ENCODE measurements around the gene SPATA17.

The SPATA17 gene

GRCh38 chr1:217857061-217857460, 225.9 kb downstream of the SPATA17 start:
- DNase-seq: no peak

DNA sequence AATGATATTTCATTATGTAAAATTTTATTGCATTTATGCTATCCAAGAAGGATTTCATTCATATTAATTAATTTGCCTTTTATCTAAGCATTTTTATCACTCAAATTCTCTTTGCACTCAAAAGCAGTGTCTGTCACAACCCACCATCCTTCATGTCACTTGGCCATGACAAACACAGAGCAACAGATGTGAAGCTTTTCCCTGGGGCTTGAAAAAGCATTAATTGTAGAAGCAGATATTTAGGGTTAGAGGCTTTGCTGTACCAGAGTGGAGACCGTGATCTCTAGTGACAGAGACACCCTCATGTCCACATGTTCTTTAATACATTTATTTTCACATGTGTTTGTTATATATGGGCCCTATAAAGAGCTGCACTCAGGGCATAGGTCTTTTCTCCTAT, 230.5 kb downstream of the SPATA17 start:
- no peak for DNase-seq

GRCh38 chr1:217867446-217867995, 236.4 kb downstream of the SPATA17 start:
- no peak for DNase-seq

GRCh38 chr1:217871955-217872354, 240.8 kb downstream of the SPATA17 start:
- no peak for DNase-seq

GRCh38 chr1:217875229-217875628, 244.1 kb downstream of the SPATA17 start:
- no peak for DNase-seq

- no peak for DNase-seq
These were observed 245.3 kb downstream of the SPATA17 start for GRCh38 chr1:217876401-217876800.

DNA sequence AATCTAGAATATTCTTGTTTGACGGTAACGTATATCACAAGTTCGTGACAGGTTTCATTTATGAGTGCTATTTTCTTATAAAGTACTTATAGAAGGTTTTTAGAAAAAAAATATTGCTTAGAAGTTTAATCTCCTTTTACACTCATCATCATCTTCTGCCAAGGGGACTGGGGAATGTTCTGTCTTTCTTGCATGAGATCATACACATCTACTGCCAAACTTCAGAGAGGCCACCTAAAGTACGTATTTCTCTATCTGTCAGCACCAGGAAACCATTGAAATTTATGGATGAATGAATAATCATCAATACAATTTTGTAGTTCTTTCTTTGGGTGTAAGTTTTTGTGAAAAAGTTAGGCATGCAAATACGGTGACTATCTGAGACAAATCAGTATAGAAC, 245.8 kb downstream of the SPATA17 start:
- no peak for DNase-seq

DNA sequence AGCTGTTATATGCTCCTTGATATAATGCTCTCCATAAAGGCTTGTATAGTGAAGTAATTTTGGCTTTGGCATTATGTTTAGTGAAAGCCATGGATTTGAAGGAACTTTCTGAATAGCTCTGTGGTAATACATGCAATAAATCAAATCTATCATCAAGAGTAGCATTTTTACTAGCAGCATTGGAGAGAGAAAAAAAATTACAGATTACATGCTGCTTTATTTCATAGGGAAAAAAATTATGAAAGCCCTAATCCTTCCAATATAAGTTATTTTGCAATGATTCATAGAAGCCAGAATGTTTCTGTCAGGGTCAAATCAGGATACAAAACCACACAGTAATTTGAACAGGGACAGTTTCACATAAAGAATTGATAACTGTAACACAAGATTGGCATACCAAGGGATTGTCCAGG, 250.0 kb downstream of the SPATA17 start:
- no peak for DNase-seq

DNA sequence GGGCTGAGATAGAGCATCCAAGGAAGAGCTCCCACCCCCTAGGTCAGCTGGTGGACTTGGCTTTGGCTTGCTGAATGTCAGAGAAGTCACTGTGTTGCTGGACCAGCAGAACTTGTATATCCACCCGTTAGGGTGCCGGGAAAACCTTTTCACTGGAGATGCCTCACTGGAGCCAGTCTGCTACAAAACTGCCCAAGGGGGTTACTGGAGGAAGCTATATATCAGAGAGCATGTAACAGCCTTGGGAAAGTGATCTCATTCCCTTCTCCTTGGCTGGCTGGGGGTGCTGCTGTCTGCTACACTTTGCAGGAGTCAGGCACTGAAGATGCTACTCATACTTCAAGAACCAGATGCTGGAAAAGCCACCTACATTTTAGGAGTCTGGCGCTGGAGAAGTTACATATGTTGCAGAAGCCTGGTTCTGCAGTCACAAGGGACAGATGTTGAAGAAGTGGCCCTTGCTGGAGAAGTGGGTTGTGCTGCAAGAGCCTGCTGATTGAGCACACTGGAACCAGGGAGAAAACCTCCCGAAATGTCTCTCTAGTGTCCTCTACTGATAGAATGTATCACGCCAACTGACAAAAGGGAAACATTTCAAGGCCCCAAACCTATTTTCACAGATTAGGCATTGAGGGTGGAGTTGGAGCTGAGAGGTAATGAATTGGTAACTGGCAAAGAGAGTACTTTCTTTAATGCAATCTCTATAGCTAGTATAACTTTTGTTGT, 250.6 kb downstream of the SPATA17 start:
- no peak for DNase-seq

DNA sequence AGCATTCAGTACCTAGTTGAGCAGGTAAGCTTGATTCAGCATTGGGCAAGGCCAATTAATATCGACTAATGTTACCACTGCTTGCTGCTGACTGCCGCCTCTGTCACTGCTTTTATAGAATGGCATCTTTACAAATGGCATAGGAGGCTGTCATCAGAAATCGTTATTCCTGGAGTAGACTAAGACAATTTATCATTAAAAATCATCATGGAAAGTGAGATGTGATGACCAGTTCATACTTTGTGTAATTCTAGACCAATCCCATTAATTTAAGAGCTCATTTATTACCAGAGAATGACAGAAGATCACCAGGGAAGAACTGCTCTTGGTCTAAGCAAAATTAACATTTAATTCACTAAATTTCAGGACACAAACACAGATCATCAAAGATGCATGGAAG, 254.0 kb downstream of the SPATA17 start:
- no peak for DNase-seq

DNA sequence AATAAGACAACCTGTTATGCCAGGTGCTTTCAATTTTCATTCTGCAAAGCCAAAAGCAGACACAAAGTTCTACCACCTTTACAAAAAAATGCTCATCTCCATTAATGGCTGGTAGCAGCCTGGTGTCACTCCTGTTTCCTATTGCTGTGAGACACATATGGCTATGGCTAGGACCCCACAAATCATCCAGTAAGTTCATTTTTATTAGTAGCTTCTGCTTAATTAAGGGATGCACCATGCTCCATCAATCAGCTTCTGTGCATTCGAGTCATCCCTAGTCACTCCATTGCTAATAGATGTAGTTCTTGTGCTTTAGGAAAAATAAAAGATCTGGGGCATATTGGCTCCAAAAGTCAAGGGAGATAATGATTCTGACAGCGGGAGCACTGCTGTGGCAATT, 257.2 kb downstream of the SPATA17 start:
- DNase-seq: no peak

DNA sequence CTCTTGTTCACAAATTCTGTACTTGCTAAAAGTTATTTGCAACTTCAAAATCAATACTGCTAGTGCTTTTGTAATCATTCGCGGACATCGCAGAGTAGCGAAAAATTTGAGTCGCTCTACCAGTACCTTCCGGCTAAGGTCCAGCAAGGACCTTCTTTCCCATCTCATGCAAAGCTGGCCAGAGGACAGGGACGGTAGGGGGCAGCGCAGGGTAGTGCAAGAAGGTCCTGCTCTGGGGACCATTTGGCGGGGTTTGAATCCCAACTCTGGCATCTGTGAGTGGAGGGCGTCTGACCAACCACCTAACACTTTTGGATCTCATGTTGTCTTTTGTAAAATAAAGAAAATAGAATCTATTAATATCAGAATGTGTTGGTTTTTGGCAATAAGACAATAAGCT, 258.3 kb downstream of the SPATA17 start:
- DNase-seq: no peak

DNA sequence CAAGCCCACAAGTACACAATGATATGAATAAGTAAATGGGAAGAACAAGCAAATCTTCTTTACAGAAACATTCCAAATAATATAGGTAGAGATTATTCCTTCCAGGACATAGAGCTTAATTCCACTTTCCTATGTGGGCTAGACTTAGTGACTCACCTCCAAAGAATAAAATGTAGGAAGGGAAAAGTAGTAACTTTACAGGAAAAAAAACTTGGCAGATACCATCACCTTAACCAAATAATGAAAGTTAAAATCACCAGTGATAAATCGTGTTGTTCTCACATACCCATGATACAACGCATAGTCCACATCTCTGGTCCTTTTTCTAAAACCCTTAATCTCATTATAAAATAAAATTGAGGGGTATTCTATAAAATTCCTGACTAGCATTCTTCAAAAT, 260.8 kb downstream of the SPATA17 start:
- DNase-seq: no peak

GRCh38 chr1:217892750-217893149, 261.6 kb downstream of the SPATA17 start:
- no peak for DNase-seq

DNA sequence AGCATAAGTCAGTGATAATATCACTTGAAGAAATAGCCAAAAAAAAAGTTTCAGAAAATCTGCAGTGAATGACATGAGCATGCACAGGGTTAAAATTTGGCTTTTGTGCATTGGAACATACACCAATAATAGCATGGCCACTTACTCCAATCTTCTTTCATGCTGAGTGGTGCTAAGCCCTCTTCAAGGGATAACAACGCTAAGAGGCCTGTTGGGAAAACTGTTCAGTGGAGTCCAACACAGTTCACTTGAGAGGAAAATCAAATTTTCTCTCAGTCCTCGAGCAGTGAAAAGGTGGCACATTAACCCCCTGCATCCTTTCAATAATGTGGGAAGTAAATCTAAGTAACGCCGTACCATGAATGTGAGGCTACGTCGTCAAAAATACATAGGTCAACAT, 264.7 kb downstream of the SPATA17 start:
- no peak for DNase-seq

DNA sequence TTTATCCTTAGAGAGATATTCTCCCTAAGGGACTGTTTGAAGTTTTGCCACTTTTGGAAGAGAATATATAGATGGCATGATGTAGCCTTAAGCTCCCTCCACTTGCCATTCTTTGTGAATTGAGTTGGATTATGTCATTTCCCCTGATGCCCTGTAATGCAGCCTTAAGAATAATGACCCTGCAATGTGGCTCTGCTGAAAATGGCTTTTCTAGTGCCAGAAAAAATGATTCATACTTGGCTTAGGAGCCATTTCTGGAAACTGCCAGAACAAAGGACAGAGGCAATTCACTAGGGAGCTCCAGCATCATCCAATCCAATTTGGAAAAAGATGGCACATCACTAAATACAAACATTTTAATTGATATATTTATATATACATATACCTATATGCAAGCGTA, 265.3 kb downstream of the SPATA17 start:
- no peak for DNase-seq

DNA sequence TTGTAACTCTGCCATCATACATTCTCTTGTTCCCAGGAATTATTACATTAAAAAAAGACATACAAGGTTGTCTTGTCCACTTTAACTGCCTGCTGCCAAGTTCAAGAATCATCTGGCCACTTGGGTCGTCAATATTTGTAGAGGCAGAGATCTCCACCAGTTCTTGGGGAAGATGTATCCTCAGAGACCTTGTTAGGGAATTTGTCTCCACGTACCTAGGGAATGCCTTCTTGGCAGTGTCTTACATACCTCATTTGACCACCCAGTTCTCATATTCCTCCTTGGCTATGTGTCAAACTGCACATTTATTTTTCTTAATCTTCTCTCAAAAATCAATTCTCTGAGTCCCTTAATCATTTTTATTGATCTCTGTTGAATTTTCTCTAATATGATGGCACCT, 266.0 kb downstream of the SPATA17 start:
- DNase-seq: no peak

GRCh38 chr1:217899614-217900013, 268.5 kb downstream of the SPATA17 start:
- DNase-seq: no peak

DNA sequence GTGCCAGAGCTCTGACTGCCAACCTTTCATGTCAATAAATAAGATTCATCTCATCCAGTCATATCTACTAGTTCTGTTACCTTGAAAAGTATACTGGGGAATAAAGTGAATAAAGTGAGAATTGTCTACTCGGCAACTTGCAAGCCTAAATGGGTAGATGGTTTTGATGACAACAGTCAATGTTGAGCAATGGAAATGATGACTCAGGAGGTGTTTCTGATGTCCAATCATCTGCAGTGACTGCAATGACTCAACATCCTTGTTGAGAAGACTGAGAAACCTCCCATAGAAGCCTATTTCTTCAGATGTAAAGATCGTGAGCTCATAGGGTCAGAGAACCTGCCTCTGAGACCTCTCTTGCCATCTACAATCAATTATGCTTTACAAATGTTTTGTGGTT, 276.4 kb downstream of the SPATA17 start:
- no peak for DNase-seq

DNA sequence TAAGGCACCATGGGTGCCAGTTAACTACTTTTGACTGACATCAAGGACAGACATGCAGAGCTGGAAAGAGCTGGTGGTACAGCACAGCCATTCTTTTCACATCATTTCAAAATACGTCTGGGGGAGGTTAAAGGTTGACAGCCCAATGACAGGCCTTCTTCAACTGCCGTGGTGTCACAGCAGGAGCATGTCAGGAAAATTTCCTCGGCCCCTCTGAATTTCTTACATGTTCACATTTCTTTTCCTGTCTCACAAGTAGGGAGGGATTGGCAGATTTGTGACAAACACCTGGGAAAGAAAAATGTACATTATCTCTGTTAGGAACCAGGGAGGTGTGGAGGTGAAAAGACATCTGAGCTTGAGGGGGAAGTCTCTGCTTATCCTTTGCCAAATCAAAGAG, 279.1 kb downstream of the SPATA17 start:
- no peak for DNase-seq

DNA sequence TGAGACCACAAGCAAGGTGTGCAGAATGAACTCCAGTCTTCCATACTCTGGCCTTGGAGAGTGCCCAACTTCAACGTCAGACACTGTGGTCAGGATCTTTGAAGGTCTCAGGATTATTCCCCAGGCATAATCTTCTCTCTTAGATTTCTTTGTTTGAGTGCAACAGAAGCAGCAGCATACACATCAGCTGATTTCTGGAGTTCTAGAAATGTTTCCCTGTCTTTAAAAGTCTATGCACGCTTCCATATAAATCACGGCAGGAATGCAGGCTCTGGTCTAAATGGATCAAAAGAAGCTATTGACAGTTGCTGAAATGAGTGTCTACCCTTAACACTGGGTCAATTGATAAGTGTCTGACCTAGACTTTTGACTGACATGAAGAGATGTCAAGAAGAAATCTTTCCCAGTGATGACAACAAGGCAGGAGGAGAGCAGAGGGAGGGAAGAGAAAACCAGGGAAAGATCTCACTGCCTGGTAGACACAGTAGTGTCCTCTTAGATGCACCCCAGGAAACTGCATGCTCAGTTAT, 279.7 kb downstream of the SPATA17 start:
- DNase-seq: no peak

- no peak for DNase-seq
These were observed 280.8 kb downstream of the SPATA17 start for GRCh38 chr1:217911908-217912307.

DNA sequence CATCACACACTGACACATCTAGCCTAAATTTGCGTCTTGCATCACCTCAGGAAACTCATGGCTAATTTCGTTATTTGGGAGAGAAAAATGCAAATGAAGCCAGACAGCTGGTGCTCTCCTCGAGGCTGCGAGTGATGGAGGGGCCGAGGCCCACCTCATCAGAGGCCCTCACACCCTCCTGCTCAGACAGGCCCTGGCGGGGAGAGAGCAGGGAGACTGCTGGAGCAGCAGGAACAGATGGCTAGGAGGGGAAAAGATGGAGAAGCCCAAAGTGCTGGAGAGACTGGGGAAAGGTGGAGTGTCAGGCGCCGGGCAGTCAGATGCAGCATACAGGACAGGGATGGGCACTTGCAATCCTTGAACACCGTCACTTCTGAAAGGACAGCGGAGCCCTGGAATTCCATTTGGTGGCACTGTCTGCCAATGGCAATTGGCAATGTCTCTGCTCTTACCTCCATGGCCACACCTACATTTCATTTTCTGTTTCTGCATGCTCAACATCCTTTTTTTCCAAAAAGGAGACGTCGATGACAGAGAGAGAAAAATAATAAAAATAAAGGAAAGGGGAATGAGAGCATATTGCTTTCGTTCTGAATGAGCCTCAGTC, 286.2 kb downstream of the SPATA17 start:
- DNase-seq: no peak

DNA sequence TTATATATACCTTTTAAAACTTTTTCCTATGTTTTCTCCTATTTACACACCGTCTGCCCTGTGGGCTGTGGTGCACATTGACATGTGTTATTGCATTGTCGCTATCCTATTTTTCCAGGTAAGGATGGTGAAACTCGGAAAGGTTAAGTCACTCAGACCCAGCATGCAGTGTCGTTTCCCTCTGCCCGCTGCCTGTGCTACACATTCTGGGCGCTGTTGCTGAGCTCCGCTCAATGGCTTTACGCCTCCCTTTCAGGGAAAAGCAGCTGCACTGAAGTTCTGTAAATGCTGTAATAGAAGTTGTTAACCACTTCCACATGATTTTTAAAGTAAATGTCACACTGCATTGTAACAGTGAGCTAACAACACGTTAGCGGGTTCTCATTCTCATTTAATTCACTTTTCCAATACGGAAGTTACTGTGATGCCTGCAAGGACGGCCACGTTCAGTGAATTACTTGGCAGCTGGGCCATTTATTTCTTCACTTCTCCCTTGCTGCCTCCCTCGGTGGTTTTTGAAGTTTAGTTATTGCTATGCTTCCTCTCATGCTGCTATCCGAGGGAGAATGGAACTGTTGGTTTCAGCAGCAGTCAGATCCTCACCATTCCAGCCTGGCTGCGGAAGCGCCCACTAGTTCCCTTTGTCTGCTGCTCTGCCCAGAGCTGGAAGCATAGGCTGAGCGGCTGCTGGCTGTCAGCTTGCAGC, 288.7 kb downstream of the SPATA17 start:
- no peak for DNase-seq

Data from DMS153 (cell line).